GM12878 (cell line): ENCODE results near the gene NPAS3.

Experiments used
- BRCA1 ChIP-seq: IDR thresholded peaks from 2 replicates; pipeline ENCODE4 v1.6.1; 2011; ENCODE audit warnings: low read depth, low read length, improper control_type of control experiment
- EP300 ChIP-seq, 2 experiments: fragments of 150-350 bp in 1 of 2; IDR thresholded peaks; 2 replicates each; pipeline ENCODE4 v1.6.1; 2011 to 2012; ENCODE audit warnings: low read depth in 2 of 2, low read length in 2 of 2, borderline replicate concordance in 1 of 2, improper control_type of control experiment in 1 of 2, inconsistent platforms in 1 of 2; ENCODE audit not compliant: control insufficient read depth in 1 of 2
- EZH2 ChIP-seq: IDR thresholded peaks from 2 replicates; pipeline ENCODE4 v1.6.1; 2012; ENCODE audit warnings: low read depth, mild to moderate bottlenecking, control low read depth, inconsistent platforms, low read length, borderline replicate concordance; ENCODE audit not compliant: control insufficient read depth
- NR2C1 ChIP-seq: fragments of 450-650 bp; IDR thresholded peaks from 2 replicates; pipeline ENCODE4 v1.6.1; 2017; ENCODE audit warnings: antibody characterized with exemption, mild to moderate bottlenecking, moderate library complexity
- POLR2A ChIP-seq: IDR thresholded peaks from 2 replicates; pipeline ENCODE4 v1.6.1; 2011; ENCODE audit warnings: low read depth, mild to moderate bottlenecking, low read length
- POLR2AphosphoS2 ChIP-seq: IDR thresholded peaks from 2 replicates; pipeline ENCODE4 v1.6.1; 2011; ENCODE audit warnings: low read depth, mild to moderate bottlenecking, low read length, improper control_type of control experiment, moderate library complexity
- SMAD5 ChIP-seq: IDR thresholded peaks from 2 replicates; pipeline ENCODE4 v1.6.1; 2016; ENCODE audit warnings: antibody characterized with exemption, low read depth
- TF ChIP-seq, protein P1 (sequence below): IDR thresholded peaks from 2 replicates; pipeline ENCODE4 v1.6.1; 2011; ENCODE audit warnings: low read depth, mild to moderate bottlenecking, low read length, moderate library complexity, borderline replicate concordance; ENCODE audit errors: extremely low read depth
- TF ChIP-seq, protein P2 (sequence below), 3 experiments: IDR thresholded peaks in 2 of 3; conservative IDR thresholded peaks in 1 of 3; 2 replicates each; pipeline ENCODE4 v1.5.1; 2011; ENCODE audit warnings: low read depth in 3 of 3, low read length in 3 of 3, mild to moderate bottlenecking in 3 of 3, control low read depth in 2 of 3, moderate library complexity in 2 of 3, inconsistent platforms in 1 of 3, mixed read lengths in 1 of 3; ENCODE audit not compliant: control insufficient read depth in 2 of 3, insufficient read depth in 1 of 3; ENCODE audit errors: extremely low read depth in 1 of 3

DNA sequence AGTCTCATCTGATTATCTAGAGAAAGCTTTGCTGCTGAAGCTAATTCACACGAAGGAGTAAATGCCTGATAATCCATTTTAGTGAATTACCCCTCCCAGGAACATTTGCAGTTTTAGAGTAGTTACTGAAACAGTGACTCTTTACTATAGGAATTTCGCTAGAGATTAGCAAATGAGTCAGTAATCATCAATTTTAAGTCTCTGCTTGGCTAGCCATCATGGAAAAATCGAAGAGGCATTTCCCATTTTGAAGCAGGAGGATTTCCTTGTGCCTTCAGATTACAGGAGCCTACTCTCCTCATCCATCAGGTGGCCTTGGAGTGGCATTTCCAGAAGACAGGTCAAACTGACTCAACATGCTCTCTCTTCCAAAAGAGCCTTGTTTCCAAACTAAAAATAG, 857.7 kb downstream of the NPAS3 start:
- TF ChIP-seq POLR2AphosphoS2 (no peak), SMAD5 (no peak), BRCA1 (no peak), EZH2 (no peak), POLR2A (no peak), EP300 (IDR thresholded peaks at IDR 0.05; ENCODE audit: borderline replicate concordance in 1 of 2, control insufficient read depth in 1 of 2, low read depth in 2 of 2, low read length in 2 of 2) (no peak), NR2C1 (no peak)
- TF ChIP-seq, protein P1, sequence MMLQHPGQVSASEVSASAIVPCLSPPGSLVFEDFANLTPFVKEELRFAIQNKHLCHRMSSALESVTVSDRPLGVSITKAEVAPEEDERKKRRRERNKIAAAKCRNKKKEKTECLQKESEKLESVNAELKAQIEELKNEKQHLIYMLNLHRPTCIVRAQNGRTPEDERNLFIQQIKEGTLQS: no peak
- TF ChIP-seq, protein P2, sequence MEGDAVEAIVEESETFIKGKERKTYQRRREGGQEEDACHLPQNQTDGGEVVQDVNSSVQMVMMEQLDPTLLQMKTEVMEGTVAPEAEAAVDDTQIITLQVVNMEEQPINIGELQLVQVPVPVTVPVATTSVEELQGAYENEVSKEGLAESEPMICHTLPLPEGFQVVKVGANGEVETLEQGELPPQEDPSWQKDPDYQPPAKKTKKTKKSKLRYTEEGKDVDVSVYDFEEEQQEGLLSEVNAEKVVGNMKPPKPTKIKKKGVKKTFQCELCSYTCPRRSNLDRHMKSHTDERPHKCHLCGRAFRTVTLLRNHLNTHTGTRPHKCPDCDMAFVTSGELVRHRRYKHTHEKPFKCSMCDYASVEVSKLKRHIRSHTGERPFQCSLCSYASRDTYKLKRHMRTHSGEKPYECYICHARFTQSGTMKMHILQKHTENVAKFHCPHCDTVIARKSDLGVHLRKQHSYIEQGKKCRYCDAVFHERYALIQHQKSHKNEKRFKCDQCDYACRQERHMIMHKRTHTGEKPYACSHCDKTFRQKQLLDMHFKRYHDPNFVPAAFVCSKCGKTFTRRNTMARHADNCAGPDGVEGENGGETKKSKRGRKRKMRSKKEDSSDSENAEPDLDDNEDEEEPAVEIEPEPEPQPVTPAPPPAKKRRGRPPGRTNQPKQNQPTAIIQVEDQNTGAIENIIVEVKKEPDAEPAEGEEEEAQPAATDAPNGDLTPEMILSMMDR (IDR thresholded peaks at IDR 0.05 in 2 of 3, conservative IDR thresholded peaks at IDR 0.05 in 1 of 3; ENCODE audit: control insufficient read depth in 2 of 3, extremely low read depth in 1 of 3, insufficient read depth in 1 of 3, low read depth in 3 of 3, low read length in 3 of 3): no peak
